ENCODE measurements around the gene EFCAB6. TPM values are rescaled to one million over a fixed set of nuclear protein-coding genes. Genes with fewer than 3 reads are reported as not detected.

EFCAB6 gene
- total RNA-seq, 1 experiment from 2014 or later = 0.94 TPM

DNA sequence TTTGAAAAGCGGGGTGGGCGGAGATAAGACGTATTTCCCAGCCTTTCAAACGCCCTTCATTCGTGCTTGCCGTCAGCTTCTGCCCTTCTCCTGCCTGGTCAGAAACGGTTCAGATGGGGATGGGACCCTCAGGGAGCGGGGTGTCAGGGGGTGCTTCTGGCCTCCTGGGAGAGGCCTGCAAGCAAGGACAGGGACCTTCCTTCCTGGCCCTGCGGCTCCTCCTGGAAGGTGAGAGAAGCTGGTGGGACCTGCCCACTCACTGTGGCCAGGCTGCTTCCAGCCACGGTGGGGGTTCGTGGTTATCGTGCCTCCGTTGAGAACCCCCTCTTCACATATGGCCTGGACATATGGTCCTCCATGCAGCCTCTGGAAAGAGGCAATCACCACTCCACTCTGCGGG lies 295.7 kb downstream of the EFCAB6 start:
- CTCF ChIA-PET = interaction anchor here (0.5 to 1.8 kb wide), 76 partner anchors 8 to 368 kb away, joined by 3 to 14 read pairs (median 4); partner anchors contain the start of gene EFCAB6
- H3K4me1 Mint-ChIP-seq = no peaks in the 10 kb centered on the region
- no peak overlapping the region for H3K27ac Mint-ChIP-seq
- H3K4me3 Mint-ChIP-seq = no peak overlapping the region
- H3K9me3 Mint-ChIP-seq = no peaks in the 10 kb centered on the region
- ATAC-seq (no peak), DNase-seq (ENCODE audit: low spot score) (no peak)
- POLR2A ChIA-PET = no interaction called here
- TF ChIP-seq OVOL2 (CRISPR knock-in tag; IDR thresholded peaks at IDR 0.05; ENCODE audit: borderline replicate concordance) = no peak
- TF ChIP-seq SOX15 (CRISPR knock-in tag; IDR thresholded peaks at IDR 0.05) = no peak
- no peak for TF ChIP-seq KAT7 (CRISPR knock-in tag; IDR thresholded peaks at IDR 0.05; ENCODE audit: borderline replicate concordance)
- H3K36me3 Mint-ChIP-seq = no peaks in the 10 kb centered on the region
- 0 out of 2 replicates have a peak, but pooled peaks cover 3% of the 10 kb centered on the region for H3K27me3 Mint-ChIP-seq (ENCODE audit: low read depth)

DNA sequence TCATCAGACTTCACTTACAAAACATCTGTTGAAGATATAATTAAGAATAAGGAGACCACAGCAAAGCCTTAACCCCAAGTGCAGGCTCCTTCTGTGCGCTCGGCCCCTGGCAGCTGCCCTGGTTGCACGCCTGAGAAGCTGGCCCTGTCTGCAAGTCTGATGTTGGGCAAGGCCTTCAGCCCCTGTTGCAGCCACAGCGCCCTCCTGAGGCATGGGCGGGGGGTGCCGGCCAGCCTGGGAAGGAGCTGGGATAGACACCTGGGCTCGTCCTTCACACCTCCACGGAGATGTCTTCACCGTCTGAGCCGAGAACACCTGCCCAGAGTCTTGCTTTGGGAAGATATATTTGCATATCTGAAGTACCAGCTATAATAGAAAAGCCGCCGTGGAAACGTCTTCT lies 296.2 kb downstream of the EFCAB6 start:
- Mint-ChIP-seq H3K9me3 (no peaks in the 10 kb centered on the region), H3K27me3 (ENCODE audit: low read depth) (0 out of 2 replicates have a peak, but pooled peaks cover 3% of the 10 kb centered on the region), H3K4me3 (no peak overlapping the region), H3K36me3 (no peaks in the 10 kb centered on the region), H3K27ac (no peak overlapping the region), H3K4me1 (no peaks in the 10 kb centered on the region)
- peak; percentile 82 for DNase-seq (ENCODE audit: low spot score)
- ATAC-seq = peak; percentile 87
- TF ChIP-seq, protein P1, sequence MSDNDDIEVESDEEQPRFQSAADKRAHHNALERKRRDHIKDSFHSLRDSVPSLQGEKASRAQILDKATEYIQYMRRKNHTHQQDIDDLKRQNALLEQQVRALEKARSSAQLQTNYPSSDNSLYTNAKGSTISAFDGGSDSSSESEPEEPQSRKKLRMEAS (CRISPR knock-in tag; IDR thresholded peaks at IDR 0.05) = peak; percentile 25; the same call in 1 of the 2 replicates
- no peak for TF ChIP-seq RORB (CRISPR knock-in tag; IDR thresholded peaks at IDR 0.05)
- 0 out of 2 replicates have a peak, but pooled peaks have one; percentile 46 for TF ChIP-seq PRRX2 (CRISPR knock-in tag; IDR thresholded peaks at IDR 0.05)
- TF ChIP-seq GABPB1 (CRISPR knock-in tag; IDR thresholded peaks at IDR 0.05) = no peak
- TF ChIP-seq ATF3 (CRISPR knock-in tag; conservative IDR thresholded peaks at IDR 0.05) = no peak
- TF ChIP-seq KAT7 (CRISPR knock-in tag; IDR thresholded peaks at IDR 0.05; ENCODE audit: borderline replicate concordance) = no peak
- TF ChIP-seq IRF2 (CRISPR knock-in tag; IDR thresholded peaks at IDR 0.05; ENCODE audit: borderline replicate concordance, low read depth) = no peak
- TF ChIP-seq FOXP4 (CRISPR knock-in tag; IDR thresholded peaks at IDR 0.05) = no peak
- TF ChIP-seq PREB (CRISPR knock-in tag; IDR thresholded peaks at IDR 0.05; ENCODE audit: borderline replicate concordance) = no peak
- no peak for TF ChIP-seq ZNF263 (CRISPR knock-in tag; IDR thresholded peaks at IDR 0.05; ENCODE audit: low read depth)
- no peak for TF ChIP-seq ZNF219 (CRISPR knock-in tag; IDR thresholded peaks at IDR 0.05; ENCODE audit: borderline replicate concordance)
- no peak for TF ChIP-seq TEAD4 (CRISPR knock-in tag; IDR thresholded peaks at IDR 0.05)
- TF ChIP-seq, protein P2, sequence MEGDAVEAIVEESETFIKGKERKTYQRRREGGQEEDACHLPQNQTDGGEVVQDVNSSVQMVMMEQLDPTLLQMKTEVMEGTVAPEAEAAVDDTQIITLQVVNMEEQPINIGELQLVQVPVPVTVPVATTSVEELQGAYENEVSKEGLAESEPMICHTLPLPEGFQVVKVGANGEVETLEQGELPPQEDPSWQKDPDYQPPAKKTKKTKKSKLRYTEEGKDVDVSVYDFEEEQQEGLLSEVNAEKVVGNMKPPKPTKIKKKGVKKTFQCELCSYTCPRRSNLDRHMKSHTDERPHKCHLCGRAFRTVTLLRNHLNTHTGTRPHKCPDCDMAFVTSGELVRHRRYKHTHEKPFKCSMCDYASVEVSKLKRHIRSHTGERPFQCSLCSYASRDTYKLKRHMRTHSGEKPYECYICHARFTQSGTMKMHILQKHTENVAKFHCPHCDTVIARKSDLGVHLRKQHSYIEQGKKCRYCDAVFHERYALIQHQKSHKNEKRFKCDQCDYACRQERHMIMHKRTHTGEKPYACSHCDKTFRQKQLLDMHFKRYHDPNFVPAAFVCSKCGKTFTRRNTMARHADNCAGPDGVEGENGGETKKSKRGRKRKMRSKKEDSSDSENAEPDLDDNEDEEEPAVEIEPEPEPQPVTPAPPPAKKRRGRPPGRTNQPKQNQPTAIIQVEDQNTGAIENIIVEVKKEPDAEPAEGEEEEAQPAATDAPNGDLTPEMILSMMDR (IDR thresholded peaks at IDR 0.05) = peak; percentile 51
- TF ChIP-seq SMAD3 (CRISPR knock-in tag; IDR thresholded peaks at IDR 0.05; ENCODE audit: borderline replicate concordance) = no peak
- POLR2A ChIA-PET = no interaction called here
- CTCF ChIA-PET = interaction anchor here (0.5 to 1.8 kb wide), 77 partner anchors 8 to 369 kb away, joined by 3 to 14 read pairs (median 4); partner anchors contain the start of gene EFCAB6

DNA sequence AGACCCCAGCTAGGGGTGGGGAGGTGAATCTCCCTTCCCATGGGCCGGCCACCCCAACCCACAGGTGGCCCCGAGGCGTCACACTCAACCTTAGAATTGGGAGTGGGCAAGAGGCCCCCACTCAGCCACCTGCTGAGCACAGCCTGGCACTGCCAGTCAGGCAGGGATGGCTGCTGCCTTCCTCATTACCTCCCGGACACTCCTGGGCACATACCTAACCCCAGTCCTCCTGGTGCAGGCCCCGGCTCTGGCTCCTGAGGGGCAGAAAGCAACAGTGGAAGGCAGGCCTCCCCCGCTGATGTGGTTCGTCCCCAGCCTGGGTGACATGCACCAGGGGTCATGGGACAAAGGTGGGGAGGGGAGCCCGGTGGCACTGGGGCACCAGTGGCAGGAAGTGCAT lies 296.7 kb downstream of the EFCAB6 start:
- no peak for TF ChIP-seq ELF4 (CRISPR knock-in tag; IDR thresholded peaks at IDR 0.05; ENCODE audit: low read depth)
- no peak for TF ChIP-seq ZBTB21 (CRISPR knock-in tag; IDR thresholded peaks at IDR 0.05; ENCODE audit: borderline replicate concordance)
- no peak for TF ChIP-seq ZNF219 (CRISPR knock-in tag; IDR thresholded peaks at IDR 0.05; ENCODE audit: borderline replicate concordance)
- TF ChIP-seq ETV6 (CRISPR knock-in tag; IDR thresholded peaks at IDR 0.05) = no peak
- TF ChIP-seq, protein P3, sequence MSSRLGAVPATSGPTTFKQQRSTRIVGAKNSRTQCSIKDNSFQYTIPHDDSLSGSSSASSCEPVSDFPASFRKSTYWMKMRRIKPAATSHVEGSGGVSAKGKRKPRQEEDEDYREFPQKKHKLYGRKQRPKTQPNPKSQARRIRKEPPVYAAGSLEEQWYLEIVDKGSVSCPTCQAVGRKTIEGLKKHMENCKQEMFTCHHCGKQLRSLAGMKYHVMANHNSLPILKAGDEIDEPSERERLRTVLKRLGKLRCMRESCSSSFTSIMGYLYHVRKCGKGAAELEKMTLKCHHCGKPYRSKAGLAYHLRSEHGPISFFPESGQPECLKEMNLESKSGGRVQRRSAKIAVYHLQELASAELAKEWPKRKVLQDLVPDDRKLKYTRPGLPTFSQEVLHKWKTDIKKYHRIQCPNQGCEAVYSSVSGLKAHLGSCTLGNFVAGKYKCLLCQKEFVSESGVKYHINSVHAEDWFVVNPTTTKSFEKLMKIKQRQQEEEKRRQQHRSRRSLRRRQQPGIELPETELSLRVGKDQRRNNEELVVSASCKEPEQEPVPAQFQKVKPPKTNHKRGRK (CRISPR knock-in tag; IDR thresholded peaks at IDR 0.05; ENCODE audit: borderline replicate concordance) = no peak
- TF ChIP-seq ZNF671 (CRISPR knock-in tag; IDR thresholded peaks at IDR 0.05) = no peak
- TF ChIP-seq, protein P4, sequence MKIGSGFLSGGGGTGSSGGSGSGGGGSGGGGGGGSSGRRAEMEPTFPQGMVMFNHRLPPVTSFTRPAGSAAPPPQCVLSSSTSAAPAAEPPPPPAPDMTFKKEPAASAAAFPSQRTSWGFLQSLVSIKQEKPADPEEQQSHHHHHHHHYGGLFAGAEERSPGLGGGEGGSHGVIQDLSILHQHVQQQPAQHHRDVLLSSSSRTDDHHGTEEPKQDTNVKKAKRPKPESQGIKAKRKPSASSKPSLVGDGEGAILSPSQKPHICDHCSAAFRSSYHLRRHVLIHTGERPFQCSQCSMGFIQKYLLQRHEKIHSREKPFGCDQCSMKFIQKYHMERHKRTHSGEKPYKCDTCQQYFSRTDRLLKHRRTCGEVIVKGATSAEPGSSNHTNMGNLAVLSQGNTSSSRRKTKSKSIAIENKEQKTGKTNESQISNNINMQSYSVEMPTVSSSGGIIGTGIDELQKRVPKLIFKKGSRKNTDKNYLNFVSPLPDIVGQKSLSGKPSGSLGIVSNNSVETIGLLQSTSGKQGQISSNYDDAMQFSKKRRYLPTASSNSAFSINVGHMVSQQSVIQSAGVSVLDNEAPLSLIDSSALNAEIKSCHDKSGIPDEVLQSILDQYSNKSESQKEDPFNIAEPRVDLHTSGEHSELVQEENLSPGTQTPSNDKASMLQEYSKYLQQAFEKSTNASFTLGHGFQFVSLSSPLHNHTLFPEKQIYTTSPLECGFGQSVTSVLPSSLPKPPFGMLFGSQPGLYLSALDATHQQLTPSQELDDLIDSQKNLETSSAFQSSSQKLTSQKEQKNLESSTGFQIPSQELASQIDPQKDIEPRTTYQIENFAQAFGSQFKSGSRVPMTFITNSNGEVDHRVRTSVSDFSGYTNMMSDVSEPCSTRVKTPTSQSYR (CRISPR knock-in tag; IDR thresholded peaks at IDR 0.05) = no peak
- Mint-ChIP-seq H3K4me3 (no peak overlapping the region), H3K27ac (no peak overlapping the region), H3K36me3 (no peaks in the 10 kb centered on the region), H3K9me3 (no peaks in the 10 kb centered on the region), H3K27me3 (ENCODE audit: low read depth) (0 out of 2 replicates have a peak, but pooled peaks cover 3% of the 10 kb centered on the region), H3K4me1 (no peaks in the 10 kb centered on the region)
- ChIA-PET CTCF (interaction anchor here (0.9 to 1.8 kb wide), 44 partner anchors 9 to 369 kb away, joined by 3 to 14 read pairs (median 4); no protein-coding TSS in a partner anchor), POLR2A (no interaction called here)
- DNase-seq (ENCODE audit: low spot score) (no peak), ATAC-seq (no peak)
